Endothelial cell (in vitro differentiated cells): Measurements from ENCODE around the gene TCFL5. TPM values are rescaled to one million over a fixed set of nuclear protein-coding genes. Genes with fewer than 3 reads are reported as not detected.

ENCODE experiments used
- DNase-seq: peaks from one replicate; pipeline ENCODE4 v3.0.0; 2021; ENCODE audit warnings: low spot score
- H3K27ac Mint-ChIP-seq: one replicate; pipeline ENCODE4 v1.8.0; 2021; ENCODE audit warnings: mixed read lengths, inconsistent platforms; ENCODE audit not compliant: unreplicated experiment
- H3K27me3 Mint-ChIP-seq: one replicate; pipeline ENCODE4 v1.8.0; 2021; ENCODE audit warnings: mild to moderate bottlenecking, moderate library complexity, mixed read lengths, inconsistent platforms; ENCODE audit not compliant: unreplicated experiment
- H3K36me3 Mint-ChIP-seq: one replicate; pipeline ENCODE4 v1.8.0; 2021; ENCODE audit warnings: mild to moderate bottlenecking, low read depth, mixed read lengths, inconsistent platforms; ENCODE audit not compliant: unreplicated experiment
- H3K4me1 Mint-ChIP-seq: one replicate; pipeline ENCODE4 v1.8.0; 2021; ENCODE audit warnings: mild to moderate bottlenecking, mixed read lengths, inconsistent platforms; ENCODE audit not compliant: unreplicated experiment
- H3K4me3 Mint-ChIP-seq: one replicate; pipeline ENCODE4 v1.8.0; 2021; ENCODE audit warnings: mild to moderate bottlenecking, mixed read lengths, inconsistent platforms; ENCODE audit not compliant: unreplicated experiment
- H3K9me3 Mint-ChIP-seq: one replicate; pipeline ENCODE4 v1.8.0; 2021; ENCODE audit warnings: mixed read lengths, inconsistent platforms; ENCODE audit not compliant: unreplicated experiment
- CTCF ChIP-seq: fragments of 200-600 bp; sonication (generic); IDR thresholded peaks from one replicate; pipeline ENCODE4 v1.5.0; 2021; ENCODE audit warnings: antibody characterized with exemption; ENCODE audit not compliant: unreplicated experiment
- total RNA-seq: library from RNA; stranded (reverse); fragmentation: NEBNext Ultra II Directional; extraction: Animal tissue kit (Norgen Biotek cat#: 25700); gene quantifications from one replicate; pipeline ENCODE4 v1.2.1, GENCODE V29; 2021; ENCODE audit not compliant: unreplicated experiment

TCFL5 gene
- total RNA-seq, 1 donor from 2014 or later: 30.9 TPM

- DNase-seq: no peak
Measured at GRCh38 chr20:62895539-62895938, 33.9 kb upstream of the TCFL5 start.

GRCh38 chr20:62894261-62894660 lies 32.6 kb upstream of the TCFL5 start:
- TF ChIP-seq CTCF: peak; percentile 2
- H3K27ac Mint-ChIP-seq: no peak overlapping the region
- no peaks in the 10 kb centered on the region for H3K9me3 Mint-ChIP-seq
- H3K27me3 Mint-ChIP-seq: peaks cover 10% of the 10 kb centered on the region
- H3K36me3 Mint-ChIP-seq: peaks cover 38% of the 10 kb centered on the region
- no peak for DNase-seq
- peaks cover 16% of the 10 kb centered on the region for H3K4me1 Mint-ChIP-seq
- H3K4me3 Mint-ChIP-seq: no peak overlapping the region

More at GRCh38 chr20:62895539-62895938, 33.9 kb upstream of the TCFL5 start:
- H3K27ac Mint-ChIP-seq: no peak overlapping the region
- H3K9me3 Mint-ChIP-seq: no peaks in the 10 kb centered on the region
- H3K4me1 Mint-ChIP-seq: peaks cover 16% of the 10 kb centered on the region
- H3K27me3 Mint-ChIP-seq: peaks cover 11% of the 10 kb centered on the region
- no peak for TF ChIP-seq CTCF
- no peak overlapping the region for H3K4me3 Mint-ChIP-seq
- peaks cover 33% of the 10 kb centered on the region for H3K36me3 Mint-ChIP-seq

- H3K36me3 Mint-ChIP-seq: peaks cover 39% of the 10 kb centered on the region
- no peak overlapping the region for H3K4me3 Mint-ChIP-seq
- H3K27me3 Mint-ChIP-seq: peaks cover 5% of the 10 kb centered on the region
- H3K27ac Mint-ChIP-seq: no peak overlapping the region
- TF ChIP-seq CTCF: peak; percentile 29
- DNase-seq: no peak
- H3K9me3 Mint-ChIP-seq: no peaks in the 10 kb centered on the region
- peaks cover 15% of the 10 kb centered on the region for H3K4me1 Mint-ChIP-seq
Measured at GRCh38 chr20:62893700-62894099, 32.1 kb upstream of the TCFL5 start.

GRCh38 chr20:62892348-62893304 lies 31.0 kb upstream of the TCFL5 start:
- no peak overlapping the region for H3K4me3 Mint-ChIP-seq
- no peak for TF ChIP-seq CTCF
- no peaks in the 10 kb centered on the region for H3K9me3 Mint-ChIP-seq
- H3K4me1 Mint-ChIP-seq: peaks cover 11% of the 10 kb centered on the region
- no peak for DNase-seq
- peaks cover 5% of the 10 kb centered on the region for H3K27me3 Mint-ChIP-seq
- peaks cover 43% of the 10 kb centered on the region for H3K36me3 Mint-ChIP-seq
- H3K27ac Mint-ChIP-seq: no peak overlapping the region

GRCh38 chr20:62891111-62891510 lies 29.5 kb upstream of the TCFL5 start:
- H3K4me1 Mint-ChIP-seq: peaks cover 11% of the 10 kb centered on the region
- H3K9me3 Mint-ChIP-seq: no peaks in the 10 kb centered on the region
- no peak for TF ChIP-seq CTCF
- peak overlapping the region; percentile 7 for H3K4me3 Mint-ChIP-seq
- H3K36me3 Mint-ChIP-seq: peaks cover 55% of the 10 kb centered on the region
- H3K27ac Mint-ChIP-seq: peak overlapping the region; percentile 58
- no peak for DNase-seq
- H3K27me3 Mint-ChIP-seq: peaks cover 5% of the 10 kb centered on the region
